ENCODE data around the gene GTF2A2. TPM values are rescaled to one million over a fixed set of nuclear protein-coding genes. Genes with fewer than 3 reads are reported as not detected.

Gene GTF2A2
- total and polyA plus RNA-seq, 10 of the 15 experiments (the other 5 are each of a cell fraction or from before 2014, with no cell fraction given): 89.2 to 565 (median 137) TPM

DNA sequence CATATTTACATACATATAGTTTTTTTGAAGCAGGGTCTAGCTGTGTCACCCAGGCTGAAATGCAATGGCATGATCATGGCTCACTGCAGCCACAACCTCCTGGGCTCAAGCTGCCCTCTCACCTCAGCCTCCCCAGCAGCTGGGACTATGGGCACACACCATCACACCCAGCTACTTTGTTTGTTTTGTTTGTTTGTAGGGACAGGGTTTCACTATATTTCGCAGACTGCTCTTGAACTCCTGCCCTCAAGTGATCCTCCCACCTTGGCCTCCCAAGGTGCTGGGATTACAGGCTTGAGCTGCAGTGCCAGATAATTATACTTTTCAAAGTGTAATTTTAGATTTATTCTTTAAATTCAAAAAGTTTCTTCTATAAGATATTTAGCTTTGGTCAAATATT, 10.2 kb downstream of the GTF2A2 start:
- no peak for DNase-seq (ENCODE audit: low read depth, low spot score)
- Histone ChIP-seq H2AFZ (ENCODE audit: control insufficient read depth, low read depth, low read length) (no peak overlapping the region), H3K9ac (ENCODE audit: control insufficient read depth, insufficient read depth, low read length) (no peak overlapping the region), H3K4me3 (no peak overlapping the region), H4K20me1 (ENCODE audit: control insufficient read depth, insufficient read depth) (no peaks in the 10 kb centered on the region), H3K9me3 (replicated peaks; ENCODE audit: control insufficient read depth, insufficient read depth, low read length) (no peaks in the 10 kb centered on the region), H3K4me1 (ENCODE audit: control insufficient read depth, insufficient read depth, low read length) (no peaks in the 10 kb centered on the region), H3K36me3 (ENCODE audit: control insufficient read depth in 2 of 2, insufficient read depth in 2 of 2, low read length in 1 of 2) (peaks cover 1 to 32% of the 10 kb centered on the region in 2 experiments), H3K4me2 (ENCODE audit: control insufficient read depth, insufficient read depth) (no peak overlapping the region), H3K27me3 (replicated peaks in 1 of 2; ENCODE audit: control insufficient read depth in 2 of 2, insufficient read depth in 2 of 2, low read length in 1 of 2) (no peaks in the 10 kb centered on the region), H3K27ac (ENCODE audit: control insufficient read depth, insufficient read depth) (no peak overlapping the region), H3K79me2 (ENCODE audit: control insufficient read depth, insufficient read depth, low read length) (no peaks in the 10 kb centered on the region)
- 100% methylated on average over 1 of the region's 1 CpG for whole genome bisulfite sequencing (ENCODE audit: insufficient coverage, insufficient replicate concordance, low lambda C conversion rate, missing lambda C conversion rate)
- intact Hi-C loops (cut with micrococcal nuclease; ENCODE audit: unreplicated experiment) (no loop called here), in situ Hi-C loops (cut with MboI) (no loop called here)
- no TSS peak for BruUV-seq (replicated peaks)
- RAD21 ChIA-PET (ENCODE audit: unreplicated experiment): no interaction called here
- POLR2A ChIA-PET: no interaction called here
- no peak for ATAC-seq
- TF ChIP-seq PML (IDR thresholded peaks at IDR 0.05; ENCODE audit: low read length): no peak
- no peak for TF ChIP-seq CBFB (IDR thresholded peaks at IDR 0.05; ENCODE audit: low read depth)
- no peak for TF ChIP-seq FOXM1 (IDR thresholded peaks at IDR 0.05; ENCODE audit: low read depth, low read length)
- TF ChIP-seq SPI1 (IDR thresholded peaks at IDR 0.05; ENCODE audit: borderline replicate concordance, insufficient read depth, low read depth, low read length): no peak
- TF ChIP-seq TAF1 (IDR thresholded peaks at IDR 0.05; ENCODE audit: borderline replicate concordance, low read depth, low read length): no peak
- TF ChIP-seq PAX8 (IDR thresholded peaks at IDR 0.05): no peak
- no peak for TF ChIP-seq EP300 (IDR thresholded peaks at IDR 0.05; ENCODE audit: borderline replicate concordance in 1 of 2, control insufficient read depth in 1 of 2, low read depth in 2 of 2, low read length in 2 of 2)
- no peak for TF ChIP-seq EED (IDR thresholded peaks at IDR 0.05; ENCODE audit: low read depth)
- TF ChIP-seq HDGF (IDR thresholded peaks at IDR 0.05): no peak
- TF ChIP-seq RAD21 (IDR thresholded peaks at IDR 0.05; ENCODE audit: insufficient read depth, low read depth, low read length): no peak
- no peak for TF ChIP-seq POLR2AphosphoS2 (IDR thresholded peaks at IDR 0.05; ENCODE audit: low read depth, low read length)
- TF ChIP-seq EGR1 (IDR thresholded peaks at IDR 0.05; ENCODE audit: borderline replicate concordance in 1 of 2, low read depth in 2 of 2, low read length in 2 of 2): no peak
- TF ChIP-seq TCF7 (IDR thresholded peaks at IDR 0.05; ENCODE audit: borderline replicate concordance): no peak
- TF ChIP-seq SMC3 (IDR thresholded peaks at IDR 0.05; ENCODE audit: borderline replicate concordance, low read length): no peak
- CTCF ChIA-PET: interaction anchor here (1.2 to 10.5 kb wide), 2 partner anchors 33 to 115 kb away, joined by 4 to 71 read pairs; no protein-coding TSS in a partner anchor
- no peak for FAIRE-seq
- SMC1A ChIA-PET (ENCODE audit: uncharacterized antibody, unreplicated experiment): interaction anchor here (1.5 kb wide), 1 partner anchor 13 kb away, joined by 4 read pairs; no protein-coding TSS in a partner anchor
